Measurements from ENCODE around the gene GUCY1A1.

DNA sequence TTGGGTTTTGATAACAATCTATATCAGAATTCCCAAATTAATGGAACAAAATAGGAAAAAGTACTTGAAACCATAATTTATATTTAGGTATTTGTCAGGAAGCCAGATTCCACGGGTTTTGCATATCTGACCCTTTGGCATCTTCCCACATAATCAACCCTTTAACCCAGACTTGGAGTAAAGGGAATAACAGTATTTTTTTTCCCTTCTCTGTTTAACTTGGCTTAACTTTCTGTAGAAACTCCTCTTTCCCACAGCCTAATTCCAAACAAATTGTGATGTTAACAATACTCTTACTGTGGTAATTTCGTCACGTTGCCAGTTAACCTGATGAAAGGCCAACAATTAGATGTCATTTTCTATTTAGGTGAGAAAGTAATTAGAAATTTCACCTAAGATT lies 49.4 kb upstream of the GUCY1A1 start:
- TF ChIP-seq, protein P1, sequence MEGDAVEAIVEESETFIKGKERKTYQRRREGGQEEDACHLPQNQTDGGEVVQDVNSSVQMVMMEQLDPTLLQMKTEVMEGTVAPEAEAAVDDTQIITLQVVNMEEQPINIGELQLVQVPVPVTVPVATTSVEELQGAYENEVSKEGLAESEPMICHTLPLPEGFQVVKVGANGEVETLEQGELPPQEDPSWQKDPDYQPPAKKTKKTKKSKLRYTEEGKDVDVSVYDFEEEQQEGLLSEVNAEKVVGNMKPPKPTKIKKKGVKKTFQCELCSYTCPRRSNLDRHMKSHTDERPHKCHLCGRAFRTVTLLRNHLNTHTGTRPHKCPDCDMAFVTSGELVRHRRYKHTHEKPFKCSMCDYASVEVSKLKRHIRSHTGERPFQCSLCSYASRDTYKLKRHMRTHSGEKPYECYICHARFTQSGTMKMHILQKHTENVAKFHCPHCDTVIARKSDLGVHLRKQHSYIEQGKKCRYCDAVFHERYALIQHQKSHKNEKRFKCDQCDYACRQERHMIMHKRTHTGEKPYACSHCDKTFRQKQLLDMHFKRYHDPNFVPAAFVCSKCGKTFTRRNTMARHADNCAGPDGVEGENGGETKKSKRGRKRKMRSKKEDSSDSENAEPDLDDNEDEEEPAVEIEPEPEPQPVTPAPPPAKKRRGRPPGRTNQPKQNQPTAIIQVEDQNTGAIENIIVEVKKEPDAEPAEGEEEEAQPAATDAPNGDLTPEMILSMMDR (IDR thresholded peaks at IDR 0.05), result no peak
- TF ChIP-seq POLR2A (IDR thresholded peaks at IDR 0.05), result no peak
